HG02884 (cell line): ENCODE results near the gene TUBGCP3.
"Not testable (repeated sequence)": the region's sequence is repeated elsewhere in the genome, so short reads cannot be mapped to it uniquely, and the experiment has no call there.

ENCODE experiments used
- ATAC-seq: cut with Tn5 transposase; IDR thresholded peaks from one replicate; pipeline ENCODE4 v1.9.1; 2021; ENCODE audit warnings: mild to moderate bottlenecking, moderate library complexity; ENCODE audit not compliant: unreplicated experiment

TUBGCP3 gene

DNA sequence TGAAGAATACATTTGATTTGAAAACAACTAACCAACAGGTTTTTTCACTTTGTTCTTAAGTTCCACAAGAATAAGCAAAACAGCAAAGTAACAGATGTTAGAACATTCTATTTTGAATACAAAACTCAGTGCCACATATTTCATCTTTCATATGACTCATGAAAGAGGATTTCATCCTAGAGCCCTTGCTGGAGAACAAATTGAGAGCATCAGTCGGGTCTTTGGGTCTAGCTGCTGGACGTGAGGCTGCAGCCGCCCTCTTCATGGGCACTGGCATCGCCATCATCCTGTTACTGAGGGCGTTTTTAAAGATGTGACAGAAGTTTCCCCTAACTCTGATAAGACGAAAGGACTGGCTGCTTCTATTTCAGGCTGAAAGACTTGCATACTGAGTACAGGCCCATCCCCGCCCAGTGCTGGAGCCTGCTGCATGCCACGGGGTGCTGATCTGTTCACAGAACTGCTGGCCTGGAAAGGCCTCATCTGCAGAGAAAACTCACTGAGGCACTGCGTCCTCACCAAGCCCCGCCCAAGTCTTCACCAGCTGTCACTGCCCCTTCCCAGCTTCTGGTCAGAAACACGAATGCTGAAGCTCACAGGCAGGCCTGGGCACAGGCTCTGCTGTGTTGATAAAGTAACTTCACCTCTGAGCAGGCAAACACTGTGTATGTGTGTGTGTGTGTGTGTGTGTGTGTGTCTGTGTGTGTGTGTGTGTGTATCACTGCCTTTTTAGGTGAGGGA is 101.4 kb downstream of the TUBGCP3 start:
- ATAC-seq: no peak

DNA sequence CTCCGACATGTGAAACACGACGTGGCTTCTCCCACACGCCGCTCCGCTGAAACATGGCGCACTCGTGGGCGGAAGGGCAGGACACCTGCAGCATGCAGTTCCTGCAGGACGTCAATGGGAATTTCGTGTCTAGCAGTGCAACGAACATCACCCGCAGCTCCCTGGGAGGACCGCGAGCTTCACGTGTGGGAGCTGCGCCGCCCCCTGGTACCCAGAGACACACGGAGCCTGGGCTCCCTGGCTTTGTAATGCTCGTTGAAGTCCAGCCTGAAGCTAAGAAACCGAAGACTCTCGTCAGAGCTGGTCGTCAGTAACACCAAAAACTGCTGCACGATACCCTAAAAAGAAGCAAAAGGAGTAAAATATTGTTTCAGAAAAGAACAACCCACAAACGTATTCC is 102.1 kb downstream of the TUBGCP3 start:
- ATAC-seq: not testable (repeated sequence)

DNA sequence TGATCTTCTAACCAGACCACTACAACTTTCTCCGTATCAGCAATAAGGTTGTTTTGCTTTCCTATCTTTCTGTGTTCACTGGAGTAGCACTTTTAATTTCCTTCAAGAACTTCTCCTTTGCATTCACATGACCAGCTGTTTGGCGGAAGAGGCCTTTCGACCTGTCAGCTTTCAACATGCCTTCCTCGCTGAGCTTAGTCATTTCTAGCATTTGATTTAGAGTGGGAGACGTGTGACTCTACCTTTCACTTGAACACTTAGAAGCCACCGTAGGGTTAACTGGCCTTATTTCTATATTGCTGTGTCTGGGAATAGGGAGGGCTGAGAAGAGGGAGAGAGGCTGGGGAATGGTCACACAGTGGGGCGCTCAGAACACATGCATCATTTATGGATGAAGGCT is 104.7 kb downstream of the TUBGCP3 start:
- no peak for ATAC-seq

DNA sequence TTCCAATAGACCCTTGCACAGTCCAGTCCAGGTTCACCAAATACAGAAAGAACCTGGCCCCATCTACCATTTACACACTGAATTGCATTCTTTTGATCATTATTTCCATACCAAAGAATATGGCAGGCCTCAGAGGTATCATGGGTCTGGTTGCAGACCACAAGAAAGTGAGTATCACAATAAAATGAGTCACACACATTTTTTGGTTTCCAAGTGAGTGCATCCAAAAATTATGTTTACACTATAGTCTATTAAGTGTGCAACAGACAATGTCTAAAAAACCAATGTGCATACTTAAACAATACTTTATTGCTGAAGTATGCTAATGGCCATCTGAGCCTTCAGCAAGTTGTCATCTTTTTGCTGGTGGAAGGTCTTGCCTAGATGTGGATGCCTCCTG is 106.5 kb downstream of the TUBGCP3 start:
- no peak for ATAC-seq

DNA sequence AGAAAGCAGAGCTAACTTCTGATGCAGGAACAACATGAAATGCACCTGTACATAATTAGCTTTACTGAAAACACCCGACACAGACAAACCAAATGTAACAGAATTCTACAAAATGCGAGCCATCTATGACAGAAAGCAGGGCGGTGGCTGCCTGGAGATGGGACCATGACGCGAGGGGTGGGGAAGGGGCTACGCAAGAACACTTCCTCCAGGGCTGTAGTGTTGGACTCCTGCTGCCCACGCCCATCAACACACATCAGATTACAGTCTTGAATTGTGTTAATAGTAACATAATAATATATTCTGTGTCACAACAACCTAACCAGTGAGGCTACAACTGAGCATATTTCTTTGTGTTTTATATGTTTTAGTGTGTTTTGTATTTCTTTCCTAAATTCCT is 108.6 kb downstream of the TUBGCP3 start:
- no peak for ATAC-seq

DNA sequence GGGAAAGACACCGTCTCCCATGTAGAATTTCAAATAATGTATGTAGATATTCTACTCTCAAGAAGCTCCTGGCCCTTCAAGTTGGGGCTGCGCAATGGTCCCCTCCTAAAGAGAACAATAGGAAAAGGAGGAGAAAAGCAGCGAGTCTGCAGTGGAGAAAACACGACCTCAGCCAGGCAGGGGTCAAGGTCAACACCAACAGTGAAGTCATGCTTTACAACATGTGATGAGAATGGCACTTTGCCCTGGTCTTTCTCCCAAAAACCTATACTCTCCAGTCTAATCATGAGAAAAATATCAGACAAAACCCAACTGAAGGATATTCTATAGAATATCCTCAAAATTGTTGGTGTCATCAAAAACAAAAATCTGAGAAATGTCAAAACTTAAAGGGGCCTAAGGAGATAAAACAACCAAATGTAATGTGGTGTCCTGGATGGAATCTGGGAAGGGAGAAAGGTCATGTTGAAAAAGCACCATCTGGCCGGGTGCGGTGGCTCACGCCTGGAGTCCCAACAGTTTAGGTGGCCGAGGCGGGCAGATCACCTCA is 110.8 kb downstream of the TUBGCP3 start:
- ATAC-seq: no peak

DNA sequence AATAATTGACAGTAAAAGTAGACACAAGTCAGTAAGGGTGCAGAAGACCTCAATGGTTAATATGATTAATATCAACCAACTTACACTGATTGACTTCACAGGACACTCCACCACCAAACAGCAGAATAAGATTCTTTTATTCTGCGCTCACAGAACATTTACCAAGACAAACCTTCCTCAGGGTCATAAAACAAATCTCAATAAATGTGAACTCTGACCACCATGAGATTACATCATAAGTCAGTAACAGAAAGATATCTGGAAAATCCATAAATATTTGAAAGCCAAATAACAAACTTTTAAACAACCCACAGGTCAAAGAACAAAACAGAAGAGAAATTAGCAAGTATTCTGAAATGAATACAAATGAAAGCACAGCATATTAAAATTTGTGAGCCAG is 112.1 kb downstream of the TUBGCP3 start:
- no peak for ATAC-seq

DNA sequence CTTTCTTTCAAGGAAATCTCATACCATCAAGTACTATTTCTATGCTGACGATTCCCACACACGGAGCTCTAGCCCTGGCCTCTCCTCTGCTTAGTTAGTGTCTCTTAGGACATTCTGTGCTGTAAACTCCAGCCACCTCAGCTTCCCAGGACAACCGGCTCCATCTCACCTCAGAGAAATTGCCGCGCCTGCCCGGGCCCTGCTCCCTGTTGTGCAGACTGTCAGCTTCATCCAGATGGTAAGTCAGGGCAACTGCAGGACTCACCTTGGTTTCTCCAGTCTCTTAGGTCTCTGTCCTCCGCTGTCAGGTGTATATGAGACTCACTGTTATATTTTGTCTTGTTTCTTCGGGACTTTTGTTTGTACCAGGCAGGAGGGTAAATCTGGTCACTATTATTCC is 113.1 kb downstream of the TUBGCP3 start:
- ATAC-seq: no peak

DNA sequence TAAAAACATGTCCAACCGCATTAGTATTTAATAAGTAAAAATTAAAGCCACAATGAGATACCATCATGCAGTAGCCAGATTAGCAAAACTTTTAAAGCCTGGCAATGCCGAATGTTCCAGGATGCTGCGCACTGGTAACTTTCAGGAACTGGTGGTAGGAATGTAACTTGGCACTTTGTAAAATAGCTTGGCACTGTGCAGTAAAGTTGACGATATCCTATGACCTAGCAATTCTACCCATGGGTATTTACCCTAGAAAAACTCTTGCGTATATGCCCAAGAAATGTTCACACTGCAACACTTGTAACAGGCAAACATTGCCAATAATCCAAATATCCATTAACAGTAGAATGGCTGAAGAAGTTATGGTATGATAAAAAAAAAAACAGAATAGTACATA is 114.1 kb downstream of the TUBGCP3 start:
- no peak for ATAC-seq

DNA sequence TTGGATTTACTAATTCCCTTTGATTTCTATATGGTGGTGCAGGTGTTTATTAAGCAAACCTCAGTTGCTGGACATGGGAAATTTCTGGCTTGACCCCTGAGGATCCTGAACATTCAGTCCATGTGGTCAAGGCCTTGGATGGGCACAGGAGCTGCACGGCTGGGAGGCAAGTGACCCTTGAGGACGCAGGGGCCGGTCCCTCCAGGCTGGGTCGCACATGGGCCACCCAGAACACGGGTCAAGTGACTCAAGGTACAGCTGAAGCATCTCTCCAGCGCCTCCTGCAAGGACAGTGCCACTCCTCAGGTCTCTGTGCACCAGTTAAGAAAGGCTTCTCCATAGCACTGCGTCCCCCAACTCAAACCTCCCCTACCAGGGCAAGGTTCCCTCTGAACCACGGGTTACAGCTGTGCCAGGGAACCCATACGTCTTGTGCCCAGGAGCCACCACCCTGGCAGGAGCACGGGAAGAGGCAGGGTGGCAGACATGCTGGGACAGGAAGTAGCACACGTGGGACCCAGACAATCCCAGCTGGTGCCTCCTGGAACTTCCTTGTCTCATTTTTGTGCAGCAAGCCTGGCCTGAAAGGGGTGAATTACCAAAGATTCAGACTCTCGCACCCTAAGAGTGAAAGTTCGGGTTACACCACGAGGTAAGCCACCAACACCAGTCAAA is 118.7 kb downstream of the TUBGCP3 start:
- ATAC-seq: no peak

DNA sequence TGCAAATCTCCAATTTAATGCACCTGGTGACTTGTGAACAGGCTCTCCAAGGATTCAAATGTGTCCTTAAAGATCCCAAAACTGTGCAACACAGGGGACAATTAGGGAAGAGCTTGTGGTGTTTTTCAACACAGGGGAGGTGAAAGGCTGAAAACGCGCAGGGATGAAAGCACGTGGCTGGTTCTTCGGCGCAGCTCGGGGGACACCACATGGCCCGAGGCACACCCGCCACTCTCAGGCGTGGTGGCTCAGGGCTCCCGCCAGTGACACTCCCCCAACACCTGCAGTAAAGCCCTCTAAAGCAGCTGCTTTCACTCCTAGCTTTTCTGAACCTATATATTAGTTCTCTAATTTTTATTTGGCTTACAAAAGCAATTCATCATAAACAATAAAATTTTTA is 119.9 kb downstream of the TUBGCP3 start:
- ATAC-seq: no peak

DNA sequence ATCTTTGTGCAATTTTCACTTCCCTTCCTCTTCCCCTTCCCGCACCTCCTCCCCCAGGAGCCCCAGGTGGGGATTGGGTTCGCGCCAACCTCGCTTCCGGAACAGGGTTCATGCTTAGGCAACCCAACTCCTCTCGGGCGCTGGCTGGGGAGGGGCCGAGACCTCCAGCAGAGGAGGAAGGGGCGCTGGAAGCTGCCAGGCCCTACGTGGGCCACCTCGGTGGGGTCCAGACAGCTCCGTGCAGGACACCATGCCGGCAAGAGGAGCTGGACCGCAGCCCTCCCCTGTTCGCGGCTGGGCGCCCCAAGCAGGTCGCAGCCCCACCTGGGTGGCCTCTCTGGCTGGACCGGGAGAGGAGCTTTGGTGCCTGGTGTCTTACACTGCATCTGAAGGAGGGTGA is 120.7 kb downstream of the TUBGCP3 start:
- ATAC-seq: no peak

DNA sequence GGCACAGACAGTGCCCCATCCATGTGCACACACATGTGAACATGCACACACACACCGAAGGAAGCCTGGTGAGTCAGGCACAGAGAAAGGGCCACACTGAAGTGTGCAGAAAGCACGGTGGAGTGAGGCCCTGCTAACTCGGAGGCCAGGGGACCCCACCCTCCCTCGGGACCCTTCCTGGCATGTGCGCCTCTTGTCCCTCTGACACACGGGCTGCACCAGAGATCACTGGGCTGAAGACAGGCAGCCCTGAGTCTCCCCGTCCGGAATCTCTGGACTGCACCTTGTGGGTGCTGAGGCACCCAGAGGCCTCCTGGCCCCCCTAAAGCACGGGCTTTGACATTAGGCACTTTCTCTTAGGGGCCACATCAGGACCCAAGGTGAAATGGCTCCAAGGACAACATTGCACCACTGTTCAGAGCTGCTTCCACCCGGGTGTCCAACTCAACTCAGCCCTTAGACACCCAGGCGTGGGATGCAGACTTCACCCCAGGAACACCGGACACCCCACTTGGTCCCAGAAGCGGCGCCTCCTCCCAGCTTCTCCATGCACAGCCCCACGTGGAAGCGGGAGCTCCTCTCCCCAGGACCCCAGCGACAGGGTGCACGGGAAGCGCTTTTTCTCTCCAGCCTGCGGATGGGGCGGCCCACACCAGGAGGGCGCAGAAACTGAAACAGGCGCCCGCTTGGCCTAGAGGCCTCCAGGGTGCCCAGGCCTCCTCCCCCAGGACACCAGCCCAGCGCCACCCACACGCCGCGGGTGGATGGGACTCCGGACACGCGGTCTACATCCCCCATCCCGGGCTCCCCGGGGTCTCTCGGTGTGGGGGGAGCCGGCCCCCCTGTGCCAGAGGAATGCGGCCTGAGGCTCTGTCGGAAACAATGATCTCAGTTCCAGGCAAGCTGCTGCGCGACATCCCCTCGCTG is 121.6 kb downstream of the TUBGCP3 start:
- ATAC-seq: no peak

DNA sequence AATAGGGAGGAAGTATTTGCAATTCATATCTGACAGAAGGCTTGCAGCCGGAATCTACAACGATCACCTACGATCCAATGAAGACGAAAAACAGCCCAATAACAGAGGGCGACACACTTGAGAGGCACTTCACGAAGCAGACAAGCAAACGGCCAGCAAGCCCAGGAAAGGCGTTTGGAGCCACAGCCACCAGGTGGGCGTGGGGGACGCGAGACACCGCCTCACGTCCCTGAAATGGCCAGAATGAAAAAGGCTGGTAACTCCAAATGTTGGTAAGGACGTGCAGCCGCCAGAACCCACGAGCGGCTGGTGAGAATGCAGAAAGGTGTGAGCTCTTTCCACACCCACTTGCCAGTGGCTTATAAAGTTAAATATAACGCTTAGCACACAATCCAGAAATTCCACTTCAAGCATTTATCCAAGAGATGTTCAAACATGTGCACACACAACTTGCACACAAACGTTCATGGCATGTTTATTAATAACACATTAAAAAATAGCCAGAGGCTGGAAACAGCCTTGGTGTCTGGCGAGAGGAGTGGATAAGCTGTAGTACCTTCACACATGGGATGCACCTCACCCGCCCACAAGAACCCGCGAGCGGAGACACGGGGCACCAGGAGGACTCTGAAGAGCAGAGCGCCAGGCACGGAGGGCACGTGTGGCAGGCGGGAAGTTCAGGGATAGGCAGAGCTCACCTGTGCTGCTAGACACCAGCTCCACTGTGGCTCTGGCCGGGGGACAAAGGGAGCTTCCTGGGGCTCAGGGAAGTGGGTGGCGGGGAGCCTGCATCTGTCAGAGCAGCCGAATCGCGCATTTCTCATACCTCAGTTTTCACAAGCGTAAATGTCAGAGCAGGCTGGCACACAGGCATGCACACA is 122.5 kb downstream of the TUBGCP3 start:
- ATAC-seq: no peak

DNA sequence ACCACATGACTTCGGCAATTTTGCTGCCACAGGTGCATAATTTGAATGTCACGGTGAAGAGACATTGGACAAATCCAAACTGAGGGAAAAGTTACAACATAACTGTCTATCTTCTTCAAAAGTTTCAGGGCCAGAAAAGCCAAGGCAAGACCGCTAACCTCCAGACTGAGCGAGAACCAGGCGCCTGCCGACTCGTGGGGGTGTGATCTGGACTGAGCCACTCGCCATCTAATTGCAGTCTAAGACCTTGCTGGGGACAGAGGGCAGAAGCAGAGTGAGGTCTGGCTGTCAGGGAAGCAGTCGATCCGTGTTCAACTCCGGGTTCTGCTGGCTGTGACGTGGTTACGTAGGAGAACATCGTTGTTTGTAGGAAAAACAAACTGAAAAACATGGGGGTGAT is 123.2 kb downstream of the TUBGCP3 start:
- no peak for ATAC-seq

DNA sequence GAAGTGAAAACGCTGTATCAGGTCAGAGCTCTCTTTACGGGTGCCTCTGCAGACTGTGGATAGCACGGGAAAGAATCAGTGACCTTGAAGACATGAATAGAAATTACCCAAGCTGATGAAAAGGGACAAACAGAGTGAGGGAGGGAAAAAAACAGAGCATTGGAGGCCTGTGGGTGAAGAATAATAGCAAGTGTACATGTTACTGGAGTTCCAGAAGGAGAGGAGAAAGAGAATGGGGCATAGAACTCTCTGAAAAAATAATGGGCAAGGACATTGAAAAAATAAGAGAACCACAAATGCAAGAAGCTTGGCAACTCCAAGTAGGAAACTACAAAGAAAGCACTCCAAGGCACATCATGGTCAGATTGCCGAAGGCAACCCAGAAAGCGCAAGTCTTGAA is 125.5 kb downstream of the TUBGCP3 start:
- no peak for ATAC-seq

DNA sequence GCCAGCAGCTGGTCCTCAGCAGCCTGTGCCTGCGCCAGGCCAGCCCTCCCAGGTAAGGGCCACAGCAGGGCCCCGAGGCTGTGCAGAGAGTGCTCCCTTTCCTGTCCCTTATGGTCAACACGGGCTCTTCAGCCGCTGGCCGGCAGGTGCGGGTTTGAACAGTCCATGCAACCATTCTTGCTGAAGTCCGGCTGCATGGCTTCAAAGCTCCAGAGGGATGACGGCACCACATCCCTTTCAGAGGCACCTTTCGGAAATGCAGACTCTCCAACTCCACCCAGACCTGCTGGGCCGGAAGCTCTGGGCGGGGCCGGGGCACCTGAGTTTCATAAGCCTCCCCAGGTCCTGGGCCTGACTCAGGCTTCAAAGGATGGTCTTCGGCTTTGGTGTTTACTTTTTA is 130.5 kb downstream of the TUBGCP3 start:
- ATAC-seq: no peak

DNA sequence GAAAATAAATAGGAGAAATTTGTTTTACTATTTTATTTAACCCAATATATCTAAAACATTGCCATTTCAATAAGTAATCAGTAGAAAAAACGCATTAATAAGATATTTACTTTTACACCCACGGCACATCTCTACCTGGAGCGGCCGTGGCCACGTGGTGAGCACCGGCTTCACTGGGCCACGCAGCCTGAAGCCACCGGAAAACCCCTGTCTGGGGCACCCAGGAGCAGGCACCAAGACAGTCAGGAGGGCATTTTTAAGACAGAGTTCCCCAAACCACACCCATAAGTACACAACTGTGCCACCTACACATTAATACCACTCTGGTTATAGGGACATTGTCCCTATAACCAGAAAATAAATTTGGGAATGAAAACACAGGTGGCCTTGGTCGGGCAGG is 130.9 kb downstream of the TUBGCP3 start:
- ATAC-seq: no peak

DNA sequence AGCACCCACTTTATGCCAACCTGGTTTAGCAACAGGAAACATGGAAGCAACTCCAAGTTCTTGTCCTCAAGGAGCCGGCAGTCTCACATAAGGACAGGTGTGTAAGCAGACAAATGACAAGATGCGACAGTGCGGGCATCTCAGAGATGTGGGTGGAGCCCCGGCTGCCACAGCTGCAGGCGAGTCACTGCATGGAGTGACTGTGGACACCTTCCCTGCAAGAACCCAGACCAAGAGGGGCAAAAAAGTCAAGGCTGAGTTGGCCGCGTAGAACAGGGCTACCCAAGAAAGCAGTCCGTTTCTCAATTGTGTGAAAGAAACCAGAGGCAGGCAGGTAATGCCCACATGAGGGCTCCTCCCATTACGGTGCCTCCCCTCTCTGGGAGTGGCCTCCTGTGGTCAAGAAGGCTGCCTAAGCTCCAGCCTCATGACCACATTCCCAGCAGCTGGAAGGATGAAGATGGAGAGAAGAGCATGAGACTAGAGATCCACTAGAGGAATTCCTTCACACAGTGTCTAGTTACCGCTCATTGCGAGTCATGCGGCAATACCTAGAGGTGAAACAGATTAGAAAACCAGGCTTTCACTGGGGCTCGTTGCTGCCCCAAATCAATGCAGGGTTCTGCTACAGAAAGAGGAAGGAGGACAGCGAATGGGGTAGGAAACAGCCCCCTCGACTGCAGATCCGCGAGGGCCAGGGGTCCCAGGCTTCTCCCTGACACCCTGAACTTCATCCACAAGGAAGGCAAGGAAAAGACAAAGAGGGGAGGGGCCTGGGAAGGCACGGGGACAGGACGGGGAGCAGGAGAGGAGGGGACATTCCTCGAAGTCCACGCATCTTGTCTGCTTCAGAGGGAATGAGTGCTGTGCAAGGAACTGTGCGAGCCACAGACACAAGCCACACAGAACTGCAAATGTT is 131.6 kb downstream of the TUBGCP3 start:
- no peak for ATAC-seq
